Astrocyte (in vitro differentiated cells and primary cell): ENCODE results near the gene ACTR1A. TPM values are rescaled to one million over a fixed set of nuclear protein-coding genes. Genes with fewer than 3 reads are reported as not detected.
"Not testable (repeated sequence)": the region's sequence is repeated elsewhere in the genome, so short reads cannot be mapped to it uniquely, and the experiment has no call there.

Experiments used
- DNase-seq: peaks from one replicate; pipeline ENCODE4 v3.0.0-alpha.2; 2010; ENCODE audit warnings: low read depth
- FAIRE-seq: peaks from 2 replicates; lab custom pipeline; 2011; peaks lifted over from hg19 to GRCh38; lab: Jason Lieb, UNC
- H2AFZ ChIP-seq: 2 replicates; pipeline ENCODE4 v1.6.0; 2012; ENCODE audit warnings: low read depth, low read length, inconsistent platforms
- H3K27ac ChIP-seq: 2 replicates; pipeline ENCODE4 v1.5.1; 2011; ENCODE audit warnings: low read depth, low read length, inconsistent platforms
- H3K27me3 ChIP-seq: 2 replicates; pipeline ENCODE4 v1.6.0; 2011; ENCODE audit warnings: low read length, inconsistent platforms; ENCODE audit not compliant: insufficient read depth
- H3K36me3 ChIP-seq: 2 replicates; pipeline ENCODE4 v1.5.1; 2011; ENCODE audit warnings: low read length, inconsistent platforms; ENCODE audit not compliant: insufficient read depth
- H3K4me1 ChIP-seq: 2 replicates; pipeline ENCODE4 v1.5.1; 2011; ENCODE audit warnings: low read length, inconsistent platforms; ENCODE audit not compliant: insufficient read depth
- H3K4me2 ChIP-seq: 2 replicates; pipeline ENCODE4 v1.6.0; 2012; ENCODE audit warnings: low read length, inconsistent platforms
- H3K4me3 ChIP-seq: 2 replicates; pipeline ENCODE4 v1.5.1; 2011; ENCODE audit warnings: low read depth, mild to moderate bottlenecking, low read length, inconsistent platforms; ENCODE audit not compliant: insufficient read depth
- H3K79me2 ChIP-seq: 2 replicates; pipeline ENCODE4 v1.6.0; 2012; ENCODE audit warnings: mild to moderate bottlenecking, low read length, inconsistent platforms; ENCODE audit not compliant: insufficient read depth
- H3K9ac ChIP-seq: 2 replicates; pipeline ENCODE4 v1.6.0; 2012; ENCODE audit warnings: mild to moderate bottlenecking, low read length, inconsistent platforms
- H3K9me3 ChIP-seq: 2 replicates; pipeline ENCODE4 v1.5.1; 2012; ENCODE audit warnings: low read depth, mild to moderate bottlenecking, low read length, inconsistent platforms; ENCODE audit not compliant: insufficient read depth
- H4K20me1 ChIP-seq: 2 replicates; pipeline ENCODE4 v1.6.0; 2012; ENCODE audit warnings: low read length, inconsistent platforms; ENCODE audit not compliant: insufficient read depth
- H3K27ac Mint-ChIP-seq: one replicate; pipeline ENCODE4 v1.8.0; 2021; ENCODE audit warnings: mild to moderate bottlenecking, mixed read lengths; ENCODE audit not compliant: unreplicated experiment
- H3K27me3 Mint-ChIP-seq: one replicate; pipeline ENCODE4 v1.8.0; 2021; ENCODE audit warnings: low read depth, mixed read lengths; ENCODE audit not compliant: unreplicated experiment
- H3K36me3 Mint-ChIP-seq: one replicate; pipeline ENCODE4 v1.8.0; 2021; ENCODE audit warnings: low read depth, mixed read lengths; ENCODE audit not compliant: unreplicated experiment
- H3K4me1 Mint-ChIP-seq: one replicate; pipeline ENCODE4 v1.8.0; 2021; ENCODE audit warnings: low read depth, mixed read lengths; ENCODE audit not compliant: unreplicated experiment
- H3K4me3 Mint-ChIP-seq: one replicate; pipeline ENCODE4 v1.8.0; 2021; ENCODE audit warnings: mild to moderate bottlenecking, moderate library complexity, mixed read lengths; ENCODE audit not compliant: unreplicated experiment
- H3K9me3 Mint-ChIP-seq: one replicate; pipeline ENCODE4 v1.8.0; 2021; ENCODE audit warnings: mild to moderate bottlenecking, mixed read lengths; ENCODE audit not compliant: unreplicated experiment
- CTCF ChIP-seq: IDR thresholded peaks from 2 replicates; pipeline ENCODE4 v1.5.1; 2011; ENCODE audit warnings: low read depth, mild to moderate bottlenecking, inconsistent platforms, low read length, moderate library complexity; ENCODE audit not compliant: insufficient read depth
- EZH2 ChIP-seq: IDR thresholded peaks from 2 replicates; pipeline ENCODE4 v1.6.1; 2012; ENCODE audit warnings: mild to moderate bottlenecking, low read length, inconsistent platforms; ENCODE audit not compliant: insufficient read depth
- total RNA-seq: library from RNA; stranded (reverse); gene quantifications from 2 replicates; pipeline ENCODE4 v1.2.1, GENCODE V29; 2021

Gene ACTR1A
- total RNA-seq, 1 donor from 2014 or later = 155 TPM

GRCh38 chr10:102535481-102536147 lies 33.1 kb upstream of the ACTR1A start:
- H3K27ac ChIP-seq = no peak overlapping the region
- Mint-ChIP-seq H3K4me1 (peaks cover 2% of the 10 kb centered on the region), H3K27ac (no peak overlapping the region), H3K4me3 (no peak overlapping the region), H3K27me3 (no peaks in the 10 kb centered on the region), H3K9me3 (no peaks in the 10 kb centered on the region), H3K36me3 (peaks cover 20% of the 10 kb centered on the region)
- TF ChIP-seq CTCF (no peak), EZH2 (no peak)
- no peak for FAIRE-seq
- no peaks in the 10 kb centered on the region for H3K9me3 ChIP-seq
- H3K4me1 ChIP-seq = no peaks in the 10 kb centered on the region
- H4K20me1 ChIP-seq = peaks cover 36% of the 10 kb centered on the region
- DNase-seq = no peak
- H2AFZ ChIP-seq = no peak overlapping the region
- H3K4me2 ChIP-seq = no peak overlapping the region
- H3K9ac ChIP-seq = no peak overlapping the region
- no peaks in the 10 kb centered on the region for H3K27me3 ChIP-seq
- H3K4me3 ChIP-seq = no peak overlapping the region
- H3K79me2 ChIP-seq = peaks cover 5% of the 10 kb centered on the region
- no peaks in the 10 kb centered on the region for H3K36me3 ChIP-seq

- DNase-seq, FAIRE-seq, H3K36me3 ChIP-seq: not testable (repeated sequence)
Observed at GRCh38 chr10:102534966-102535365, 32.5 kb upstream of the ACTR1A start.

GRCh38 chr10:102534333-102534732 lies 31.8 kb upstream of the ACTR1A start:
- FAIRE-seq (no peak), DNase-seq (no peak)
- Histone ChIP-seq H3K4me3 (no peak overlapping the region), H4K20me1 (peaks cover 36% of the 10 kb centered on the region), H3K27ac (no peak overlapping the region), H3K36me3 (no peaks in the 10 kb centered on the region), H2AFZ (no peak overlapping the region), H3K27me3 (no peaks in the 10 kb centered on the region), H3K79me2 (peaks cover 5% of the 10 kb centered on the region), H3K9me3 (no peaks in the 10 kb centered on the region), H3K4me1 (no peaks in the 10 kb centered on the region), H3K9ac (no peak overlapping the region), H3K4me2 (no peak overlapping the region)
- peaks cover 2% of the 10 kb centered on the region for H3K4me1 Mint-ChIP-seq
- TF ChIP-seq EZH2 (no peak), CTCF (no peak)
- H3K27me3 Mint-ChIP-seq = no peaks in the 10 kb centered on the region
- no peaks in the 10 kb centered on the region for H3K9me3 Mint-ChIP-seq
- no peak overlapping the region for H3K4me3 Mint-ChIP-seq
- H3K27ac Mint-ChIP-seq = no peak overlapping the region
- peaks cover 20% of the 10 kb centered on the region for H3K36me3 Mint-ChIP-seq

More at GRCh38 chr10:102534966-102535365, 32.5 kb upstream of the ACTR1A start:
- H3K9me3 ChIP-seq, H3K9me3 Mint-ChIP-seq, H3K27me3 Mint-ChIP-seq, H3K27ac ChIP-seq, H3K4me3 Mint-ChIP-seq, H3K79me2 ChIP-seq, H3K4me2 ChIP-seq, H3K4me1 ChIP-seq, H3K27ac Mint-ChIP-seq, H3K27me3 ChIP-seq, H3K9ac ChIP-seq, H3K4me1 Mint-ChIP-seq, H2AFZ ChIP-seq, H3K4me3 ChIP-seq: not testable (repeated sequence)
- peaks cover 36% of the 10 kb centered on the region for H4K20me1 ChIP-seq
- H3K36me3 Mint-ChIP-seq = peaks cover 20% of the 10 kb centered on the region
